GM19239 (cell line): ENCODE results near the gene ATP5F1D.

ENCODE experiments used
- DNase-seq: peaks from one replicate; pipeline ENCODE4 v3.0.0; 2011; ENCODE audit warnings: low spot score; ENCODE audit not compliant: insufficient read length
- FAIRE-seq: peaks from 2 replicates; lab custom pipeline; 2011; peaks lifted over from hg19 to GRCh38; lab: Jason Lieb, UNC

ATP5F1D gene

GRCh38 chr19:1231729-1232637 lies 9.6 kb upstream of the ATP5F1D start:
- no peak for DNase-seq
- FAIRE-seq, result no peak

- FAIRE-seq (no peak), DNase-seq (no peak)
Measured at GRCh38 chr19:1232652-1233072, 8.9 kb upstream of the ATP5F1D start.

- FAIRE-seq (no peak), DNase-seq (no peak)
Measured at GRCh38 chr19:1233115-1233667, 8.4 kb upstream of the ATP5F1D start.

- DNase-seq, result no peak
- no peak for FAIRE-seq
Measured at GRCh38 chr19:1234051-1234954, 7.2 kb upstream of the ATP5F1D start.

GRCh38 chr19:1234955-1235380 lies 6.6 kb upstream of the ATP5F1D start:
- DNase-seq (no peak), FAIRE-seq (no peak)

GRCh38 chr19:1235625-1236538 lies 5.7 kb upstream of the ATP5F1D start:
- no peak for FAIRE-seq
- DNase-seq, result no peak

GRCh38 chr19:1236576-1236975 lies 5.0 kb upstream of the ATP5F1D start:
- FAIRE-seq, result no peak
- DNase-seq, result no peak

- FAIRE-seq, result no peak
Measured at GRCh38 chr19:1237027-1237659, 4.4 kb upstream of the ATP5F1D start.

GRCh38 chr19:1237754-1238368 lies 3.7 kb upstream of the ATP5F1D start, which contains the start of gene CBARP:
Gene CBARP, minus strand, starts transcription at chr19:1238005. Its CDS starts 1,905 bp downstream, at chr19:1236100.
- FAIRE-seq (no peak), DNase-seq (no peak)

More at GRCh38 chr19:1237027-1237659, 4.4 kb upstream of the ATP5F1D start:
- no peak for DNase-seq

GRCh38 chr19:1238369-1239303 lies 2.9 kb upstream of the ATP5F1D start:
- FAIRE-seq (no peak), DNase-seq (no peak)

GRCh38 chr19:1239420-1239795 lies 2.1 kb upstream of the ATP5F1D start:
- FAIRE-seq, result no peak
- DNase-seq, result no peak

- peak; percentile 100 for DNase-seq
- FAIRE-seq, result peak; percentile 14
Measured at GRCh38 chr19:1239796-1240737, 1.5 kb upstream of the ATP5F1D start.

- no peak for FAIRE-seq
- DNase-seq, result no peak
Measured at GRCh38 chr19:1240925-1241324, 626 bp upstream of the ATP5F1D start.

- DNase-seq (peak; percentile 92), FAIRE-seq (peak; percentile 87)
Measured at GRCh38 chr19:1243768-1244692, 2.5 kb downstream of the ATP5F1D start.

GRCh38 chr19:1244693-1245451 lies 3.3 kb downstream of the ATP5F1D start:
- FAIRE-seq (no peak), DNase-seq (no peak)
